Ascending aorta (tissue), 2 donors: Measurements from ENCODE around the gene HMCN2. TPM values are rescaled to one million over a fixed set of nuclear protein-coding genes. Genes with fewer than 3 reads are reported as not detected.

ENCODE experiments used
- DNase-seq, 2 donors: peaks; one replicate each; pipeline ENCODE4 v3.0.0-alpha.2; 2019; ENCODE audit warnings: low spot score in 2 of 2
- H3K27ac ChIP-seq, 2 donors: fragments of 200-600 bp; sonication (generic); one replicate each; pipeline ENCODE4 v1.5.1; 2016 to 2017; ENCODE audit warnings: mild to moderate bottlenecking in 1 of 2
- H3K27me3 ChIP-seq: fragments of 200-600 bp; sonication (generic); one replicate; pipeline ENCODE4 v1.5.1; 2017
- H3K36me3 ChIP-seq, 2 donors: fragments of 200-600 bp; sonication (generic); one replicate each; pipeline ENCODE4 v1.5.1; 2016
- H3K4me1 ChIP-seq, 2 donors: fragments of 200-600 bp; sonication (generic); one replicate each; pipeline ENCODE4 v1.5.1; 2016 to 2017; ENCODE audit warnings: mild to moderate bottlenecking in 1 of 2
- H3K4me3 ChIP-seq, 2 donors: fragments of 200-600 bp; sonication (generic); one replicate each; pipeline ENCODE4 v1.5.1; 2016 to 2017; ENCODE audit warnings: mild to moderate bottlenecking in 1 of 2
- H3K9me3 ChIP-seq, 2 donors: fragments of 200-600 bp; sonication (generic); one replicate each; pipeline ENCODE4 v1.5.1; 2016
- intact Hi-C: fragments of 100-400 bp; cut with DNase I; formaldehyde crosslinking; loops from one replicate; pipeline ENCODE4 v1.15.1; 2023
- total RNA-seq: library from RNA; depleted of rRNA; stranded (reverse); fragments of >200 nt; gene quantifications from one replicate; pipeline ENCODE4 v1.1.0, GENCODE V29; 2016
- TF ChIP-seq, protein P1 (sequence below), 3 experiments: fragments of 200-600 bp in 2 of 3; fragments of 450-650 bp in 1 of 3; sonication (generic) in 2 of 3; IDR thresholded peaks; one replicate each; pipeline ENCODE4 v1.5.1; 2016 to 2019; ENCODE audit warnings: antibody characterized with exemption in 3 of 3, mild to moderate bottlenecking in 1 of 3, moderate library complexity in 1 of 3

Gene HMCN2
- total RNA-seq, 1 donor from 2014 or later = 7.5 TPM

- no peak overlapping the region for H3K4me3 ChIP-seq
- intact Hi-C loops = loop anchor here (10.0 kb wide), 1 partner anchor 396 kb away; the partner anchor contains the start of genes C9orf78 and USP20
- TF ChIP-seq, protein P1, sequence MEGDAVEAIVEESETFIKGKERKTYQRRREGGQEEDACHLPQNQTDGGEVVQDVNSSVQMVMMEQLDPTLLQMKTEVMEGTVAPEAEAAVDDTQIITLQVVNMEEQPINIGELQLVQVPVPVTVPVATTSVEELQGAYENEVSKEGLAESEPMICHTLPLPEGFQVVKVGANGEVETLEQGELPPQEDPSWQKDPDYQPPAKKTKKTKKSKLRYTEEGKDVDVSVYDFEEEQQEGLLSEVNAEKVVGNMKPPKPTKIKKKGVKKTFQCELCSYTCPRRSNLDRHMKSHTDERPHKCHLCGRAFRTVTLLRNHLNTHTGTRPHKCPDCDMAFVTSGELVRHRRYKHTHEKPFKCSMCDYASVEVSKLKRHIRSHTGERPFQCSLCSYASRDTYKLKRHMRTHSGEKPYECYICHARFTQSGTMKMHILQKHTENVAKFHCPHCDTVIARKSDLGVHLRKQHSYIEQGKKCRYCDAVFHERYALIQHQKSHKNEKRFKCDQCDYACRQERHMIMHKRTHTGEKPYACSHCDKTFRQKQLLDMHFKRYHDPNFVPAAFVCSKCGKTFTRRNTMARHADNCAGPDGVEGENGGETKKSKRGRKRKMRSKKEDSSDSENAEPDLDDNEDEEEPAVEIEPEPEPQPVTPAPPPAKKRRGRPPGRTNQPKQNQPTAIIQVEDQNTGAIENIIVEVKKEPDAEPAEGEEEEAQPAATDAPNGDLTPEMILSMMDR (IDR thresholded peaks at IDR 0.05) = no peak
- peaks cover 41 to 64% of the 10 kb centered on the region in 2 donors for H3K36me3 ChIP-seq
- no peak for DNase-seq
- no peaks in the 10 kb centered on the region for H3K27me3 ChIP-seq
- no peak overlapping the region for H3K27ac ChIP-seq
- H3K4me1 ChIP-seq = peaks cover 2 to 4% of the 10 kb centered on the region in 2 donors
- H3K9me3 ChIP-seq = peaks cover 0 to 12% of the 10 kb centered on the region in 2 donors
These were observed 34.9 kb upstream of the HMCN2 start for GRCh38 chr9:130230631-130231030.

GRCh38 chr9:130232899-130233586 lies 32.5 kb upstream of the HMCN2 start:
- Histone ChIP-seq H3K4me1 (peaks cover 3 to 7% of the 10 kb centered on the region in 2 donors), H3K4me3 (no peak overlapping the region), H3K27me3 (no peaks in the 10 kb centered on the region), H3K9me3 (peaks cover 0 to 2% of the 10 kb centered on the region in 2 donors), H3K36me3 (peaks cover 20 to 41% of the 10 kb centered on the region in 2 donors), H3K27ac (no peak overlapping the region)
- DNase-seq = no peak
- TF ChIP-seq, protein P1 (IDR thresholded peaks at IDR 0.05) = no peak
- intact Hi-C loops = loop anchor here (10.0 kb wide), 1 partner anchor 398 kb away; the partner anchor contains the start of genes C9orf78 and USP20

GRCh38 chr9:130233587-130233945 lies 32.0 kb upstream of the HMCN2 start:
- Histone ChIP-seq H3K36me3 (peaks cover 17 to 36% of the 10 kb centered on the region in 2 donors), H3K27me3 (no peaks in the 10 kb centered on the region), H3K9me3 (no peaks in the 10 kb centered on the region), H3K4me1 (peaks cover 3 to 7% of the 10 kb centered on the region in 2 donors), H3K27ac (no peak overlapping the region), H3K4me3 (no peak overlapping the region)
- DNase-seq = no peak
- TF ChIP-seq, protein P1 (IDR thresholded peaks at IDR 0.05) = no peak
- intact Hi-C loops = loop anchor here (10.0 kb wide), 1 partner anchor 399 kb away; the partner anchor contains the start of genes C9orf78 and USP20

GRCh38 chr9:130234340-130235260 lies 31.0 kb upstream of the HMCN2 start:
- Histone ChIP-seq H3K4me1 (peaks cover 3 to 7% of the 10 kb centered on the region in 2 donors), H3K27ac (peak overlapping the region; percentile 36 to 48), H3K36me3 (peaks cover 17 to 27% of the 10 kb centered on the region in 2 donors), H3K4me3 (no peak overlapping the region), H3K9me3 (no peaks in the 10 kb centered on the region), H3K27me3 (no peaks in the 10 kb centered on the region)
- TF ChIP-seq, protein P1 (IDR thresholded peaks at IDR 0.05) = no peak
- intact Hi-C loops = loop anchor here (5.0 to 10.0 kb wide), 2 partner anchors 352 to 400 kb away; partner anchors contain the start of genes C9orf78 and USP20
- no peak for DNase-seq

- TF ChIP-seq, protein P1 (IDR thresholded peaks at IDR 0.05) = peak; percentile 98 to 100 (median 99)
- Histone ChIP-seq H3K36me3 (peaks cover 17 to 20% of the 10 kb centered on the region in 2 donors), H3K4me3 (peak overlapping the region in 1 of 2 donors; percentile 50), H3K9me3 (no peaks in the 10 kb centered on the region), H3K4me1 (peaks cover 3 to 7% of the 10 kb centered on the region in 2 donors), H3K27ac (peak overlapping the region; percentile 36 to 48), H3K27me3 (no peaks in the 10 kb centered on the region)
- DNase-seq = peak in 1 of 2 donors; percentile 87
- intact Hi-C loops = loop anchor here (1.0 to 10.0 kb wide), 5 partner anchors 63 to 401 kb away; partner anchors contain the start of genes C9orf78, NCS1 and USP20
These were observed 29.8 kb upstream of the HMCN2 start for GRCh38 chr9:130235558-130236435.
